ENCODE data around the gene GALNT2.

- TF ChIP-seq HNRNPK (IDR thresholded peaks at IDR 0.05; ENCODE audit: low read depth, low read length, poor library complexity, severe bottlenecking) (no peak), CHCHD3 (CRISPR knock-in tag; IDR thresholded peaks at IDR 0.05) (no peak), SMARCC2 (IDR thresholded peaks at IDR 0.05) (no peak), MLLT10 (CRISPR knock-in tag; IDR thresholded peaks at IDR 0.05) (no peak), FOXM1 (CRISPR knock-in tag; IDR thresholded peaks at IDR 0.05) (no peak), SETDB1 (CRISPR knock-in tag; IDR thresholded peaks at IDR 0.05; ENCODE audit: borderline replicate concordance) (no peak), ZFP37 (CRISPR knock-in tag; IDR thresholded peaks at IDR 0.05; ENCODE audit: borderline replicate concordance) (no peak), ZBTB37 (CRISPR knock-in tag; IDR thresholded peaks at IDR 0.05) (no peak), UBTF (CRISPR knock-in tag; IDR thresholded peaks at IDR 0.05) (no peak), POLR2AphosphoS5 (IDR thresholded peaks at IDR 0.05; ENCODE audit: low read depth, low read length) (no peak)
- TF ChIP-seq, protein P1, sequence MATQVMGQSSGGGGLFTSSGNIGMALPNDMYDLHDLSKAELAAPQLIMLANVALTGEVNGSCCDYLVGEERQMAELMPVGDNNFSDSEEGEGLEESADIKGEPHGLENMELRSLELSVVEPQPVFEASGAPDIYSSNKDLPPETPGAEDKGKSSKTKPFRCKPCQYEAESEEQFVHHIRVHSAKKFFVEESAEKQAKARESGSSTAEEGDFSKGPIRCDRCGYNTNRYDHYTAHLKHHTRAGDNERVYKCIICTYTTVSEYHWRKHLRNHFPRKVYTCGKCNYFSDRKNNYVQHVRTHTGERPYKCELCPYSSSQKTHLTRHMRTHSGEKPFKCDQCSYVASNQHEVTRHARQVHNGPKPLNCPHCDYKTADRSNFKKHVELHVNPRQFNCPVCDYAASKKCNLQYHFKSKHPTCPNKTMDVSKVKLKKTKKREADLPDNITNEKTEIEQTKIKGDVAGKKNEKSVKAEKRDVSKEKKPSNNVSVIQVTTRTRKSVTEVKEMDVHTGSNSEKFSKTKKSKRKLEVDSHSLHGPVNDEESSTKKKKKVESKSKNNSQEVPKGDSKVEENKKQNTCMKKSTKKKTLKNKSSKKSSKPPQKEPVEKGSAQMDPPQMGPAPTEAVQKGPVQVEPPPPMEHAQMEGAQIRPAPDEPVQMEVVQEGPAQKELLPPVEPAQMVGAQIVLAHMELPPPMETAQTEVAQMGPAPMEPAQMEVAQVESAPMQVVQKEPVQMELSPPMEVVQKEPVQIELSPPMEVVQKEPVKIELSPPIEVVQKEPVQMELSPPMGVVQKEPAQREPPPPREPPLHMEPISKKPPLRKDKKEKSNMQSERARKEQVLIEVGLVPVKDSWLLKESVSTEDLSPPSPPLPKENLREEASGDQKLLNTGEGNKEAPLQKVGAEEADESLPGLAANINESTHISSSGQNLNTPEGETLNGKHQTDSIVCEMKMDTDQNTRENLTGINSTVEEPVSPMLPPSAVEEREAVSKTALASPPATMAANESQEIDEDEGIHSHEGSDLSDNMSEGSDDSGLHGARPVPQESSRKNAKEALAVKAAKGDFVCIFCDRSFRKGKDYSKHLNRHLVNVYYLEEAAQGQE (IDR thresholded peaks at IDR 0.05; ENCODE audit: borderline replicate concordance in 1 of 2, low read depth in 1 of 2, low read length in 2 of 2) = no peak
- TF ChIP-seq, protein P2, sequence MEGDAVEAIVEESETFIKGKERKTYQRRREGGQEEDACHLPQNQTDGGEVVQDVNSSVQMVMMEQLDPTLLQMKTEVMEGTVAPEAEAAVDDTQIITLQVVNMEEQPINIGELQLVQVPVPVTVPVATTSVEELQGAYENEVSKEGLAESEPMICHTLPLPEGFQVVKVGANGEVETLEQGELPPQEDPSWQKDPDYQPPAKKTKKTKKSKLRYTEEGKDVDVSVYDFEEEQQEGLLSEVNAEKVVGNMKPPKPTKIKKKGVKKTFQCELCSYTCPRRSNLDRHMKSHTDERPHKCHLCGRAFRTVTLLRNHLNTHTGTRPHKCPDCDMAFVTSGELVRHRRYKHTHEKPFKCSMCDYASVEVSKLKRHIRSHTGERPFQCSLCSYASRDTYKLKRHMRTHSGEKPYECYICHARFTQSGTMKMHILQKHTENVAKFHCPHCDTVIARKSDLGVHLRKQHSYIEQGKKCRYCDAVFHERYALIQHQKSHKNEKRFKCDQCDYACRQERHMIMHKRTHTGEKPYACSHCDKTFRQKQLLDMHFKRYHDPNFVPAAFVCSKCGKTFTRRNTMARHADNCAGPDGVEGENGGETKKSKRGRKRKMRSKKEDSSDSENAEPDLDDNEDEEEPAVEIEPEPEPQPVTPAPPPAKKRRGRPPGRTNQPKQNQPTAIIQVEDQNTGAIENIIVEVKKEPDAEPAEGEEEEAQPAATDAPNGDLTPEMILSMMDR (CRISPR knock-in tag; IDR thresholded peaks at IDR 0.05) = no peak
- TF ChIP-seq, protein P3, sequence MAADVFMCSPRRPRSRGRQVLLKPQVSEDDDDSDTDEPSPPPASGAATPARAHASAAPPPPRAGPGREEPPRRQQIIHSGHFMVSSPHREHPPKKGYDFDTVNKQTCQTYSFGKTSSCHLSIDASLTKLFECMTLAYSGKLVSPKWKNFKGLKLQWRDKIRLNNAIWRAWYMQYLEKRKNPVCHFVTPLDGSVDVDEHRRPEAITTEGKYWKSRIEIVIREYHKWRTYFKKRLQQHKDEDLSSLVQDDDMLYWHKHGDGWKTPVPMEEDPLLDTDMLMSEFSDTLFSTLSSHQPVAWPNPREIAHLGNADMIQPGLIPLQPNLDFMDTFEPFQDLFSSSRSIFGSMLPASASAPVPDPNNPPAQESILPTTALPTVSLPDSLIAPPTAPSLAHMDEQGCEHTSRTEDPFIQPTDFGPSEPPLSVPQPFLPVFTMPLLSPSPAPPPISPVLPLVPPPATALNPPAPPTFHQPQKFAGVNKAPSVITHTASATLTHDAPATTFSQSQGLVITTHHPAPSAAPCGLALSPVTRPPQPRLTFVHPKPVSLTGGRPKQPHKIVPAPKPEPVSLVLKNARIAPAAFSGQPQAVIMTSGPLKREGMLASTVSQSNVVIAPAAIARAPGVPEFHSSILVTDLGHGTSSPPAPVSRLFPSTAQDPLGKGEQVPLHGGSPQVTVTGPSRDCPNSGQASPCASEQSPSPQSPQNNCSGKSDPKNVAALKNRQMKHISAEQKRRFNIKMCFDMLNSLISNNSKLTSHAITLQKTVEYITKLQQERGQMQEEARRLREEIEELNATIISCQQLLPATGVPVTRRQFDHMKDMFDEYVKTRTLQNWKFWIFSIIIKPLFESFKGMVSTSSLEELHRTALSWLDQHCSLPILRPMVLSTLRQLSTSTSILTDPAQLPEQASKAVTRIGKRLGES (CRISPR knock-in tag; IDR thresholded peaks at IDR 0.05; ENCODE audit: borderline replicate concordance) = no peak
Observed at GRCh38 chr1:230087028-230087716, 20.1 kb downstream of the GALNT2 start.

Measured in HepG2 (cell line).